SK-N-SH (cell line): ENCODE data around the gene CADM1. TPM values are rescaled to one million over a fixed set of nuclear protein-coding genes. Genes with fewer than 3 reads are reported as not detected.

Experiments used
- CTCF ChIA-PET: fragments of 300-600, 350-600 bp; formaldehyde crosslinking; extraction: SDS; loops from one replicate; lab custom pipeline; 2021; lab: Yijun Ruan, JAX
- POLR2A ChIA-PET: fragments of 350-600 bp; sonication (Branson Sonifier 250); formaldehyde crosslinking; extraction: SDS; loops from one replicate; lab custom pipeline; 2020; ENCODE audit warnings: antibody characterized with exemption, inconsistent platforms; lab: Yijun Ruan, JAX
- DNase-seq: peaks from one replicate; pipeline ENCODE4 v3.0.0; 2012
- H2AFZ ChIP-seq: fragments of 200-600 bp; sonication (generic); 2 replicates; pipeline ENCODE4 v1.8.1; 2016; ENCODE audit warnings: antibody characterized with exemption, mild to moderate bottlenecking, low read depth
- H3F3A ChIP-seq: fragments of 200-600 bp; sonication (generic); replicated peaks from 2 replicates; pipeline ENCODE3; 2016; ENCODE audit warnings: antibody characterized with exemption, mild to moderate bottlenecking; ENCODE audit not compliant: insufficient read depth
- H3K27ac ChIP-seq, 2 experiments: fragments of 200-500 bp in 1 of 2; fragments of 200-600 bp in 1 of 2; sonication (Bioruptor generic) in 1 of 2; sonication (generic), shearing (Covaris generic) in 1 of 2; 2 replicates each; pipeline versions ENCODE4 v1.5.1 to v1.6.1; 2014 to 2016; ENCODE audit warnings: low read depth in 2 of 2, inconsistent platforms in 1 of 2, low read length in 1 of 2, mild to moderate bottlenecking in 1 of 2, mixed read lengths in 1 of 2
- H3K27me3 ChIP-seq: fragments of 200-600 bp; sonication (generic), shearing (Covaris generic); 2 replicates; pipeline ENCODE4 v1.6.1; 2016; ENCODE audit warnings: mixed run types; ENCODE audit not compliant: insufficient read depth
- H3K36me3 ChIP-seq, 2 experiments: fragments of 200-500 bp in 1 of 2; fragments of 200-600 bp in 1 of 2; sonication (Bioruptor generic) in 1 of 2; sonication (generic) in 1 of 2; replicated peaks in 1 of 2; 2 replicates each; pipeline versions ENCODE3 to v1.5.1; 2014 to 2016; ENCODE audit warnings: low read length in 1 of 2, mild to moderate bottlenecking in 1 of 2; ENCODE audit not compliant: insufficient read depth in 2 of 2, control insufficient read depth in 1 of 2
- H3K4me1 ChIP-seq, 2 experiments: fragments of 200-500 bp in 1 of 2; fragments of 200-600 bp in 1 of 2; sonication (Bioruptor generic) in 1 of 2; sonication (generic), shearing (Covaris generic) in 1 of 2; 2 replicates each; pipeline versions ENCODE4 v1.5.1 to v1.6.1; 2014 to 2016; ENCODE audit warnings: low read depth in 1 of 2, low read length in 1 of 2, mixed run types in 1 of 2; ENCODE audit not compliant: insufficient read depth in 2 of 2, control insufficient read depth in 1 of 2
- H3K4me2 ChIP-seq: fragments of 200-600 bp; sonication (generic), shearing (Covaris generic); 2 replicates; pipeline ENCODE4 v1.6.1; 2017; ENCODE audit warnings: mixed run types
- H3K4me3 ChIP-seq, 2 experiments: fragments of 200-500 bp in 1 of 2; fragments of 200-600 bp in 1 of 2; sonication (Bioruptor generic) in 1 of 2; sonication (generic), shearing (Covaris generic) in 1 of 2; 2 replicates each; pipeline versions ENCODE4 v1.5.1 to v1.8.1; 2014 to 2016; ENCODE audit warnings: low read depth in 2 of 2, inconsistent platforms in 1 of 2, low read length in 1 of 2, mild to moderate bottlenecking in 1 of 2, mixed read lengths in 1 of 2, moderate library complexity in 1 of 2
- H3K79me2 ChIP-seq: fragments of 200-600 bp; sonication (generic); 2 replicates; pipeline ENCODE4 v1.8.1; 2017; ENCODE audit warnings: mild to moderate bottlenecking; ENCODE audit not compliant: insufficient read depth
- H3K9ac ChIP-seq: fragments of 200-600 bp; sonication (generic); 2 replicates; pipeline ENCODE4 v1.6.1; 2017; ENCODE audit warnings: mixed run types
- H3K9me2 ChIP-seq: fragments of 200-600 bp; sonication (generic); 2 replicates; pipeline ENCODE4 v1.6.1; 2017; ENCODE audit warnings: mixed run types
- H3K9me3 ChIP-seq: fragments of 200-600 bp; sonication (generic); 2 replicates; pipeline ENCODE4 v1.6.1; 2017; ENCODE audit warnings: mixed run types, mild to moderate bottlenecking, moderate library complexity
- H4K20me1 ChIP-seq: fragments of 200-600 bp; sonication (generic); 2 replicates; pipeline ENCODE4 v1.6.1; 2017; ENCODE audit warnings: mild to moderate bottlenecking, mixed run types; ENCODE audit not compliant: insufficient read depth
- ELF1 ChIP-seq: IDR thresholded peaks from 2 replicates; pipeline ENCODE4 v1.4.0; 2012
- EP300 ChIP-seq, 2 experiments: IDR thresholded peaks; 2 replicates each; pipeline versions ENCODE4 v1.4.0 to v1.6.1; 2012; ENCODE audit warnings: borderline replicate concordance in 1 of 2, low read depth in 1 of 2, low read length in 1 of 2
- EZH2phosphoT487 ChIP-seq: fragments of 200-600 bp; sonication (generic); IDR thresholded peaks from 2 replicates; pipeline ENCODE4 v1.6.1; 2017; ENCODE audit warnings: low read depth, mixed run types, mild to moderate bottlenecking, antibody characterized with exemption, moderate library complexity, borderline replicate concordance
- FOSL2 ChIP-seq: IDR thresholded peaks from 2 replicates; pipeline ENCODE4 v1.4.0; 2012; ENCODE audit warnings: low read depth, mild to moderate bottlenecking, moderate library complexity, borderline replicate concordance
- FOXM1 ChIP-seq: IDR thresholded peaks from 2 replicates; pipeline ENCODE4 v1.4.0; 2012; ENCODE audit warnings: low read depth, mild to moderate bottlenecking
- GATA2 ChIP-seq: sonication (generic); formaldehyde crosslinking; IDR thresholded peaks from 2 replicates; pipeline ENCODE4 v1.5.0; 2020; ENCODE audit warnings: mild to moderate bottlenecking, missing genetic modification reagents
- JUND ChIP-seq: IDR thresholded peaks from 2 replicates; pipeline ENCODE4 v1.4.0; 2012
- MEF2A ChIP-seq: IDR thresholded peaks from 2 replicates; pipeline ENCODE4 v1.4.0; 2012; ENCODE audit warnings: low read depth, borderline replicate concordance
- NFIC ChIP-seq: IDR thresholded peaks from 2 replicates; pipeline ENCODE4 v1.4.0; 2012; ENCODE audit warnings: borderline replicate concordance
- RAD21 ChIP-seq: IDR thresholded peaks from 2 replicates; pipeline ENCODE4 v1.6.1; 2012; ENCODE audit warnings: mild to moderate bottlenecking, low read length
- RCOR1 ChIP-seq: fragments of 150-350 bp; IDR thresholded peaks from 2 replicates; pipeline ENCODE4 v1.6.1; 2017; ENCODE audit warnings: antibody characterized with exemption, low read length
- RFX5 ChIP-seq: IDR thresholded peaks from 2 replicates; pipeline ENCODE4 v1.6.1; 2012; ENCODE audit warnings: mild to moderate bottlenecking, improper control_type of control experiment, low read length
- RXRA ChIP-seq: IDR thresholded peaks from 2 replicates; pipeline ENCODE4 v1.4.0; 2012; ENCODE audit warnings: low read depth, mild to moderate bottlenecking, borderline replicate concordance
- SMC3 ChIP-seq: IDR thresholded peaks from 2 replicates; pipeline ENCODE4 v1.6.1; 2012; ENCODE audit warnings: low read depth, low read length, improper control_type of control experiment
- TAF1 ChIP-seq: IDR thresholded peaks from 2 replicates; pipeline ENCODE4 v1.6.1; 2012; ENCODE audit warnings: low read depth, mild to moderate bottlenecking, low read length, moderate library complexity, borderline replicate concordance
- WGBS: methylation state at CpG from one replicate; pipeline ENCODE4 v1.1.6; 2017; ENCODE audit warnings: low lambda C conversion rate; 5-methylcytosine and 5-hydroxymethylcytosine counted together
- polyA plus RNA-seq, 3 experiments: library from polyadenylated mRNA; depleted of rRNA; stranded (reverse); fragments of >200 nt; gene quantifications; 2 replicates each; pipeline ENCODE4 v1.2.3, GENCODE V29; 2012
- TF ChIP-seq, protein P1 (sequence below): fragments of 150-350 bp; IDR thresholded peaks from 2 replicates; pipeline ENCODE4 v1.6.1; 2016; ENCODE audit warnings: mild to moderate bottlenecking, low read depth, low read length
- TF ChIP-seq, protein P2 (sequence below): IDR thresholded peaks from 2 replicates; pipeline ENCODE4 v1.4.0; 2012; ENCODE audit warnings: low read depth, borderline replicate concordance
- TF ChIP-seq, protein P3 (sequence below): fragments of 150-350 bp; IDR thresholded peaks from 2 replicates; pipeline ENCODE4 v1.6.1; 2017; ENCODE audit warnings: antibody characterized with exemption, low read length, low read depth, borderline replicate concordance
- TF ChIP-seq, protein P4 (sequence below): fragments of 200-600 bp; sonication (generic); IDR thresholded peaks from 2 replicates; pipeline ENCODE4 v1.6.1; 2017; ENCODE audit warnings: antibody characterized with exemption, mild to moderate bottlenecking, moderate library complexity

The CADM1 gene
- polyA plus RNA-seq, 1 of the 3 experiments (the other 2 are of a cell fraction): 7.9 TPM

DNA sequence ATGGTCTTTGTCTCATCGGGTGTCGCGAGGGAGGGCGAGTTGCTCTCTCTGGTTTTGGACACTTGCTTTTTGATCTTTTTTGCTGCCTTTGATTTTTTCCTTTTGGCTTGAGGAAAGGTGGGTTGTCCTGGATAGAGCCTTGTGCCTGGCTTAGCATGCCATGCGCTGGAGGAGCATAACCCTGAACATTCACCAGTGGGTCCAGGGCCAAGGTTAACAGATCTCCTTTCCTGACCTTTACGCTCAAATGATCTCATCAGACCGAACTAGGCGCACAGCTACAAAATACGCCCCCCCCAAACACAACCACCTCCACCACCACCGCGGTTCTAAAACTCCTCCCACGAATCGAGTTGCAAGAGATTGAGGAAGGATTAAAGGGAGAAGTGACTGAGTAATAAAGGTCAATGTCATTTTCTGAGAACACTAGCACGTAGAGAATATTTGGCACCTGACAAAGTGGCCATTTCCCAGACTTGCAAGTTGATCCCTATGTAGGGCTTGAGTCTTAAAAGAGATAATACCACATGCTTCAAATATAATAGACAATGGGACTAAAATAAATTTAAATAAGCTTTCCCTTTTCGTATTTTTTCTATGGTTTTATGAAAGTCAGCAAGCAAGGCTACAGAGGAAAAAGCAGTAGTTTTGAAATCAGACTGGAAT lies 48.7 kb upstream of the CADM1 start:
- no peak overlapping the region for H3K4me2 ChIP-seq
- H3K4me1 ChIP-seq: no peaks in the 10 kb centered on the region; a peak in 1 of 4 replicates
- no peaks in the 10 kb centered on the region for H3K27me3 ChIP-seq
- TF ChIP-seq NFIC (no peak), RXRA (no peak), GATA2 (CRISPR knock-in tag) (no peak), MEF2A (no peak)
- TF ChIP-seq, protein P1, sequence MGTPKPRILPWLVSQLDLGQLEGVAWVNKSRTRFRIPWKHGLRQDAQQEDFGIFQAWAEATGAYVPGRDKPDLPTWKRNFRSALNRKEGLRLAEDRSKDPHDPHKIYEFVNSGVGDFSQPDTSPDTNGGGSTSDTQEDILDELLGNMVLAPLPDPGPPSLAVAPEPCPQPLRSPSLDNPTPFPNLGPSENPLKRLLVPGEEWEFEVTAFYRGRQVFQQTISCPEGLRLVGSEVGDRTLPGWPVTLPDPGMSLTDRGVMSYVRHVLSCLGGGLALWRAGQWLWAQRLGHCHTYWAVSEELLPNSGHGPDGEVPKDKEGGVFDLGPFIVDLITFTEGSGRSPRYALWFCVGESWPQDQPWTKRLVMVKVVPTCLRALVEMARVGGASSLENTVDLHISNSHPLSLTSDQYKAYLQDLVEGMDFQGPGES: no peak
- H3K9me2 ChIP-seq: no peaks in the 10 kb centered on the region
- no peak for DNase-seq
- H2AFZ ChIP-seq: no peak overlapping the region
- ChIA-PET POLR2A (no interaction called here), CTCF (no interaction called here)
- H3F3A ChIP-seq: no peaks in the 10 kb centered on the region
- H3K36me3 ChIP-seq: no peaks in the 10 kb centered on the region
- no peak overlapping the region for H3K9ac ChIP-seq
- H3K79me2 ChIP-seq: no peaks in the 10 kb centered on the region
- no peak overlapping the region for H3K4me3 ChIP-seq
- 77% methylated on average over 15 of the region's 15 CpGs for WGBS
- H4K20me1 ChIP-seq: no peaks in the 10 kb centered on the region
- no peak overlapping the region for H3K27ac ChIP-seq
- no peaks in the 10 kb centered on the region for H3K9me3 ChIP-seq

DNA sequence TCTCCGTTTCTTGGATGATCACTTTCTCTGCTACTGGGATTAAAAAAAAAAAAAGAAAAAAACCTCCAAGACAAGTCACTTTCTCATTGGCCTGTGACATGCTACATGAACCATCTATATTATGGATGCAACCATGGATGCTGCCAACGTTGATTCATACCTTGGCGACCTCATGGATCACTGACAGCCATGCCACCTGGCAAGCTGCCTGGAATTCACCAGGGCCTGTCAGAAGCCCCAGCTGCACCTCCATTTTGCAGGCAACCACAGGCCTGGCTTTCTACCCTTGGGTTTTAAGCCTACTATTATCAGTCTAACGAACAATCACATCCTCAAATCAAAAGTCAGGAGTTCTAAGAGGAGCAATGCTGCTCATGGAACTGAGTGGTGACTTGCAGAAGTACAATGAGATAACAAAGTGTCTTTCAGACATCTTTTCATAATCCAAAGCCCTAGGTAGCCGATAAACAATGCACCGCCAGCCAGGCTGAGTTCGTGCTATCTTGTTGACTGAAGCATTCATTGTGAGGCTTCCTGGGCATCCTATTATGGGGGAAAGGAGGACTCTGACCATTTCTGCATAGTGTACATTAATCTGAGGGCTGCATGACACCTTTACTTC lies 48.0 kb upstream of the CADM1 start:
- POLR2A ChIA-PET: no interaction called here
- H3K4me2 ChIP-seq: no peak overlapping the region

More for the DNA sequence above, 48.0 kb upstream of the CADM1 start:
- Histone ChIP-seq H3K79me2 (no peaks in the 10 kb centered on the region), H2AFZ (no peak overlapping the region), H3K9ac (no peak overlapping the region), H3K4me3 (no peak overlapping the region), H3K27ac (no peak overlapping the region), H3K4me1 (no peaks in the 10 kb centered on the region; a peak in 1 of 4 replicates), H3F3A (no peaks in the 10 kb centered on the region), H3K27me3 (no peaks in the 10 kb centered on the region), H3K9me2 (no peaks in the 10 kb centered on the region), H3K36me3 (no peaks in the 10 kb centered on the region), H4K20me1 (no peaks in the 10 kb centered on the region), H3K9me3 (no peaks in the 10 kb centered on the region)
- no peak for DNase-seq
- TF ChIP-seq, protein P2, sequence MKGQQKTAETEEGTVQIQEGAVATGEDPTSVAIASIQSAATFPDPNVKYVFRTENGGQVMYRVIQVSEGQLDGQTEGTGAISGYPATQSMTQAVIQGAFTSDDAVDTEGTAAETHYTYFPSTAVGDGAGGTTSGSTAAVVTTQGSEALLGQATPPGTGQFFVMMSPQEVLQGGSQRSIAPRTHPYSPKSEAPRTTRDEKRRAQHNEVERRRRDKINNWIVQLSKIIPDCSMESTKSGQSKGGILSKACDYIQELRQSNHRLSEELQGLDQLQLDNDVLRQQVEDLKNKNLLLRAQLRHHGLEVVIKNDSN: no peak
- TF ChIP-seq SMC3: no peak
- TF ChIP-seq ELF1: no peak
- TF ChIP-seq EZH2phosphoT487: no peak
- TF ChIP-seq, protein P3, sequence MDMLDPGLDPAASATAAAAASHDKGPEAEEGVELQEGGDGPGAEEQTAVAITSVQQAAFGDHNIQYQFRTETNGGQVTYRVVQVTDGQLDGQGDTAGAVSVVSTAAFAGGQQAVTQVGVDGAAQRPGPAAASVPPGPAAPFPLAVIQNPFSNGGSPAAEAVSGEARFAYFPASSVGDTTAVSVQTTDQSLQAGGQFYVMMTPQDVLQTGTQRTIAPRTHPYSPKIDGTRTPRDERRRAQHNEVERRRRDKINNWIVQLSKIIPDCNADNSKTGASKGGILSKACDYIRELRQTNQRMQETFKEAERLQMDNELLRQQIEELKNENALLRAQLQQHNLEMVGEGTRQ: no peak
- no peak for TF ChIP-seq JUND
- TF ChIP-seq RFX5: no peak
- TF ChIP-seq RCOR1: no peak
- no peak for TF ChIP-seq FOXM1
- TF ChIP-seq EP300 (IDR thresholded peaks at IDR 0.05; ENCODE audit: borderline replicate concordance in 1 of 2, low read depth in 1 of 2, low read length in 1 of 2): no peak
- no peak for TF ChIP-seq NFIC
- TF ChIP-seq, protein P4, sequence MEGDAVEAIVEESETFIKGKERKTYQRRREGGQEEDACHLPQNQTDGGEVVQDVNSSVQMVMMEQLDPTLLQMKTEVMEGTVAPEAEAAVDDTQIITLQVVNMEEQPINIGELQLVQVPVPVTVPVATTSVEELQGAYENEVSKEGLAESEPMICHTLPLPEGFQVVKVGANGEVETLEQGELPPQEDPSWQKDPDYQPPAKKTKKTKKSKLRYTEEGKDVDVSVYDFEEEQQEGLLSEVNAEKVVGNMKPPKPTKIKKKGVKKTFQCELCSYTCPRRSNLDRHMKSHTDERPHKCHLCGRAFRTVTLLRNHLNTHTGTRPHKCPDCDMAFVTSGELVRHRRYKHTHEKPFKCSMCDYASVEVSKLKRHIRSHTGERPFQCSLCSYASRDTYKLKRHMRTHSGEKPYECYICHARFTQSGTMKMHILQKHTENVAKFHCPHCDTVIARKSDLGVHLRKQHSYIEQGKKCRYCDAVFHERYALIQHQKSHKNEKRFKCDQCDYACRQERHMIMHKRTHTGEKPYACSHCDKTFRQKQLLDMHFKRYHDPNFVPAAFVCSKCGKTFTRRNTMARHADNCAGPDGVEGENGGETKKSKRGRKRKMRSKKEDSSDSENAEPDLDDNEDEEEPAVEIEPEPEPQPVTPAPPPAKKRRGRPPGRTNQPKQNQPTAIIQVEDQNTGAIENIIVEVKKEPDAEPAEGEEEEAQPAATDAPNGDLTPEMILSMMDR: no peak
- TF ChIP-seq TAF1: no peak
- TF ChIP-seq RAD21: no peak
- TF ChIP-seq FOSL2: no peak
- no peak for TF ChIP-seq GATA2 (CRISPR knock-in tag)
- no peak for TF ChIP-seq RXRA
- 61% methylated on average over 7 of the region's 7 CpGs for WGBS
- CTCF ChIA-PET: no interaction called here
